ENCODE measurements around the gene PDX1.

DNA sequence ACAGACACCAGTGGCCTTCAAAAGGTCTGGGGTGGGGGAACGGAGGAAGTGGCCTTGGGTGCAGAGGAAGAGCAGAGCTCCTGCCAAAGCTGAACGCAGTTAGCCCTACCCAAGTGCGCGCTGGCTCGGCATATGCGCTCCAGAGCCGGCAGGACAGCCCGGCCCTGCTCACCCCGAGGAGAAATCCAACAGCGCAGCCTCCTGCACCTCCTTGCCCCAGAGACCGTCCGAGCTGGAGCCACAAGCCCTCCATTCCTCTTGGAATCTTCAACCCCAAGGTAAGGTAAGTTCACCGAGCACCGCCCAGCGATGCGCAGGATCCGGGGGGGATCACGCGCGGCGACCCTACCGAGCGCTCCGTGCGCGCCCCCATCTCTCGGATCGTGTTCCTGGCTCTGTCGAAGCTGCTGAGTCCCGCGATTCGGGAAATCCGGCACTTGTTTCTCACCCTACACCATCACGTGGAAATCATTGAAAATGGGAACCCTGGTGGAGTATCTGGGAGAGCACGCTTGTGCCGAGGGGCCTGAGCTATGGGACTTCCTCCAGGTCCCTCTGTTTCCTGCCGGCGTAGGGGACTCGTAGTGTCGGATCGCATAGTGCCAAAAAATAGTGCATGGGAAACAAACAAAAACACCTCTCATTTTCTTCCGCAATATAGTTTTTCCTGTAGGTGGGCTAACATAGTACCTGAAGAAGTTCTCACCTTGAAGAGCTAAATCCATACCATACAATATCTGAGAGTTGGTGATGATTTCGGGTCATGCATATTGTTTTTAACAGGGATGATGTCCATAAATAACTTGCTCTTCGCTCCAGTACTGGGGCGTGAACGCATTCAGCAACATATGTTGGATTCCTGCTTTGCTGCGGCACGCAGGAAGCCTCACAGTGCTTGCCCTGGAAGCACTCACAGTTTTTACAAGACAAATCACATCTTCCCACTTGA, 9.3 kb downstream of the PDX1 start:
- no peak for TF ChIP-seq ZNF701 (tag by site-specific recombination; IDR thresholded peaks at IDR 0.05)
- TF ChIP-seq, protein P1, sequence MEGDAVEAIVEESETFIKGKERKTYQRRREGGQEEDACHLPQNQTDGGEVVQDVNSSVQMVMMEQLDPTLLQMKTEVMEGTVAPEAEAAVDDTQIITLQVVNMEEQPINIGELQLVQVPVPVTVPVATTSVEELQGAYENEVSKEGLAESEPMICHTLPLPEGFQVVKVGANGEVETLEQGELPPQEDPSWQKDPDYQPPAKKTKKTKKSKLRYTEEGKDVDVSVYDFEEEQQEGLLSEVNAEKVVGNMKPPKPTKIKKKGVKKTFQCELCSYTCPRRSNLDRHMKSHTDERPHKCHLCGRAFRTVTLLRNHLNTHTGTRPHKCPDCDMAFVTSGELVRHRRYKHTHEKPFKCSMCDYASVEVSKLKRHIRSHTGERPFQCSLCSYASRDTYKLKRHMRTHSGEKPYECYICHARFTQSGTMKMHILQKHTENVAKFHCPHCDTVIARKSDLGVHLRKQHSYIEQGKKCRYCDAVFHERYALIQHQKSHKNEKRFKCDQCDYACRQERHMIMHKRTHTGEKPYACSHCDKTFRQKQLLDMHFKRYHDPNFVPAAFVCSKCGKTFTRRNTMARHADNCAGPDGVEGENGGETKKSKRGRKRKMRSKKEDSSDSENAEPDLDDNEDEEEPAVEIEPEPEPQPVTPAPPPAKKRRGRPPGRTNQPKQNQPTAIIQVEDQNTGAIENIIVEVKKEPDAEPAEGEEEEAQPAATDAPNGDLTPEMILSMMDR (tag by site-specific recombination; IDR thresholded peaks at IDR 0.05): no peak

Data from HEK293 (cell line).